Endothelial cell of umbilical vein (primary cell): ENCODE data around the gene PRUNE2. TPM values are rescaled to one million over a fixed set of nuclear protein-coding genes. Genes with fewer than 3 reads are reported as not detected.

ENCODE experiments used
- BruUV-seq: library from RNA; stranded (reverse); fragments of 400-500 nt; replicated peaks from 2 replicates; lab custom pipeline; 2021; lab: Mats Ljungman, UMichigan
- CTCF ChIA-PET: fragments of 300-600, 350-600 bp; sonication (Branson Sonifier 250); formaldehyde crosslinking; loops from one replicate; lab custom pipeline; 2021; ENCODE audit warnings: antibody characterized with exemption, inconsistent platforms; lab: Charles Lee
- POLR2A ChIA-PET: fragments of 300-600, 350-600 bp; sonication (Branson Sonifier 250); formaldehyde crosslinking; loops from one replicate; lab custom pipeline; 2021; ENCODE audit warnings: antibody characterized with exemption, inconsistent platforms; lab: Charles Lee
- DNase-seq: peaks from one replicate; pipeline ENCODE4 v3.0.0-alpha.2; 2011; ENCODE audit warnings: low read depth, low spot score
- FAIRE-seq: peaks from 2 replicates; lab custom pipeline; 2011; peaks lifted over from hg19 to GRCh38; lab: Jason Lieb, UNC
- H2AFZ ChIP-seq: 2 replicates; pipeline ENCODE4 v1.6.0; 2012; ENCODE audit warnings: low read depth, low read length, control low read depth, inconsistent platforms
- H3K27ac ChIP-seq: 2 replicates; pipeline ENCODE4 v1.5.1; 2011; ENCODE audit warnings: low read depth, mild to moderate bottlenecking, control low read depth, low read length, moderate library complexity; ENCODE audit not compliant: insufficient read depth
- H3K27me3 ChIP-seq, 2 experiments: 2 replicates each; pipeline versions ENCODE4 v1.6.0 to v1.6.1; 2011; ENCODE audit warnings: low read length in 2 of 2, mixed read lengths in 1 of 2; ENCODE audit not compliant: control insufficient read depth in 2 of 2, insufficient read depth in 2 of 2
- H3K36me3 ChIP-seq, 2 experiments: 2 replicates in 1 of 2; 3 replicates in 1 of 2; pipeline ENCODE4 v1.5.1; 2011; ENCODE audit warnings: low read length in 2 of 2, mild to moderate bottlenecking in 1 of 2, moderate library complexity in 1 of 2; ENCODE audit not compliant: control insufficient read depth in 2 of 2, insufficient read depth in 2 of 2; ENCODE audit errors: extremely low read depth in 1 of 2
- H3K4me1 ChIP-seq: 3 replicates; pipeline ENCODE4 v1.5.1; 2011; ENCODE audit warnings: mild to moderate bottlenecking, low read length; ENCODE audit not compliant: control insufficient read depth, insufficient read depth; ENCODE audit errors: extremely low read depth
- H3K4me2 ChIP-seq: 2 replicates; pipeline ENCODE4 v1.6.1; 2011; ENCODE audit warnings: low read length, control low read depth, mixed read lengths; ENCODE audit not compliant: insufficient read depth
- H3K4me3 ChIP-seq, 3 experiments: fragments of 200-600 bp in 1 of 3; sonication (generic), shearing (Covaris generic) in 1 of 3; replicated peaks in 1 of 3; 2 replicates each; pipeline ENCODE4 v1.5.1; 2011 to 2016; ENCODE audit warnings: control low read depth in 3 of 3, low read length in 3 of 3, mild to moderate bottlenecking in 2 of 3, inconsistent platforms in 1 of 3, low read depth in 1 of 3, moderate library complexity in 1 of 3; ENCODE audit not compliant: insufficient read depth in 1 of 3
- H3K79me2 ChIP-seq: 2 replicates; pipeline ENCODE4 v1.6.0; 2012; ENCODE audit warnings: low read length, inconsistent platforms; ENCODE audit not compliant: control insufficient read depth, insufficient read depth
- H3K9ac ChIP-seq: replicated peaks from 2 replicates; pipeline ENCODE3; 2011; ENCODE audit warnings: low read length, control low read depth; ENCODE audit not compliant: insufficient read depth; ENCODE audit errors: extremely low read depth
- H3K9me1 ChIP-seq: replicated peaks from 3 replicates; pipeline ENCODE4 v1.6.0; 2011; ENCODE audit warnings: mild to moderate bottlenecking, low read length; ENCODE audit not compliant: control insufficient read depth, insufficient read depth; ENCODE audit errors: extremely low read depth
- H3K9me3 ChIP-seq: replicated peaks from 2 replicates; pipeline ENCODE4 v1.5.1; 2012; ENCODE audit warnings: low read length, inconsistent platforms; ENCODE audit not compliant: control insufficient read depth, insufficient read depth
- H4K20me1 ChIP-seq: replicated peaks from 2 replicates; pipeline ENCODE3; 2011; ENCODE audit warnings: mild to moderate bottlenecking, low read length; ENCODE audit not compliant: control insufficient read depth, insufficient read depth; ENCODE audit errors: extremely low read depth
- CTCF ChIP-seq, 2 donors: IDR thresholded peaks; 1 replicate in 1 of 2; 2 replicates in 1 of 2; pipeline ENCODE4 v1.5.1; 2011; ENCODE audit warnings: low read length in 2 of 2, mild to moderate bottlenecking in 2 of 2, moderate library complexity in 2 of 2, control low read depth in 1 of 2, inconsistent platforms in 1 of 2, low read depth in 1 of 2; ENCODE audit not compliant: insufficient read depth in 1 of 2; ENCODE audit errors: extremely low read depth in 1 of 2
- EZH2 ChIP-seq: IDR thresholded peaks from 2 replicates; pipeline ENCODE4 v1.6.1; 2012; ENCODE audit warnings: borderline replicate concordance, low read depth, mild to moderate bottlenecking, moderate library complexity, low read length, inconsistent platforms; ENCODE audit not compliant: severe bottlenecking
- FOS ChIP-seq: IDR thresholded peaks from 2 replicates; pipeline ENCODE4 v1.6.1; 2011; ENCODE audit warnings: mild to moderate bottlenecking, low read length, moderate library complexity, borderline replicate concordance; ENCODE audit not compliant: insufficient read depth
- GATA2 ChIP-seq: IDR thresholded peaks from 2 replicates; pipeline ENCODE4 v1.7.0; 2011; ENCODE audit warnings: low read depth, mild to moderate bottlenecking, moderate library complexity, mixed read lengths, low read length; ENCODE audit not compliant: insufficient read length, insufficient read depth
- JUN ChIP-seq: IDR thresholded peaks from 2 replicates; pipeline ENCODE4 v1.6.1; 2011; ENCODE audit warnings: borderline replicate concordance, low read depth; ENCODE audit not compliant: insufficient read length, insufficient read depth
- MYC ChIP-seq: IDR thresholded peaks from one replicate; pipeline ENCODE4 v1.6.1; 2011; ENCODE audit warnings: mild to moderate bottlenecking, low read depth, low read length
- POLR2A ChIP-seq: IDR thresholded peaks from 2 replicates; pipeline ENCODE4 v1.6.1; 2012; ENCODE audit warnings: low read depth, mild to moderate bottlenecking, control low read depth, low read length
- POLR2AphosphoS5 ChIP-seq: IDR thresholded peaks from 2 replicates; pipeline ENCODE4 v1.6.1; 2012; ENCODE audit warnings: low read depth, mild to moderate bottlenecking, control low read depth, low read length, moderate library complexity; ENCODE audit not compliant: insufficient read depth
- dilution Hi-C: fragments of 300-500 bp; cut with MboI; formaldehyde crosslinking; loops from one replicate; pipeline ENCODE4 v1.15.0; 2019; ENCODE audit warnings: low sequenced_read_pairs; ENCODE audit not compliant: extremely low pct_ligation_motif_present
- intact Hi-C: fragments of 100-400 bp; cut with micrococcal nuclease; formaldehyde crosslinking; loops from one replicate; pipeline ENCODE4 v1.10.0; 2022
- polyA plus RNA-seq, 4 experiments: library from polyadenylated mRNA; depleted of rRNA in 3 of 4; stranded (reverse) in 3 of 4; unstranded in 1 of 4; fragments of >200 nt; gene quantifications; 2 replicates each; pipeline versions ENCODE4 v1.2.1 to v1.2.3, GENCODE V29; 2011 to 2012; ENCODE audit warnings: missing spikeins in 1 of 4
- total RNA-seq: library from RNA; stranded (reverse); gene quantifications from 2 replicates; pipeline ENCODE4 v1.2.3, GENCODE V29; 2021
- TF ChIP-seq, protein P1 (sequence below): IDR thresholded peaks from 2 replicates; pipeline ENCODE4 v1.6.1; 2011; ENCODE audit not compliant: insufficient read depth, insufficient read length

PRUNE2 gene
- total and polyA plus RNA-seq, 2 donors (not counting 3 experiments of a cell fraction or from before 2014, with no cell fraction given), result 15.8 to 21.7 TPM

- DNase-seq (no peak), FAIRE-seq (no peak)
- CTCF ChIA-PET, result no interaction called here
- H3K9me3 ChIP-seq, result no peaks in the 10 kb centered on the region
- no peak overlapping the region for H3K4me2 ChIP-seq
- H3K4me1 ChIP-seq, result no peaks in the 10 kb centered on the region
- POLR2A ChIA-PET, result no interaction called here
- H4K20me1 ChIP-seq, result no peaks in the 10 kb centered on the region
- H3K9me1 ChIP-seq, result no peaks in the 10 kb centered on the region
- H2AFZ ChIP-seq, result no peak overlapping the region
- H3K27me3 ChIP-seq, result no peaks in the 10 kb centered on the region
- no peak overlapping the region for H3K27ac ChIP-seq
- no peak overlapping the region for H3K9ac ChIP-seq
- no peak for TF ChIP-seq MYC
- TF ChIP-seq POLR2A, result no peak
- TF ChIP-seq FOS, result no peak
- no peak for TF ChIP-seq GATA2
- TF ChIP-seq EZH2, result no peak
- TF ChIP-seq JUN, result no peak
- TF ChIP-seq CTCF (IDR thresholded peaks at IDR 0.05; ENCODE audit: extremely low read depth in 1 of 2, insufficient read depth in 1 of 2, low read depth in 1 of 2, low read length in 2 of 2), result no peak
- TF ChIP-seq, protein P1, sequence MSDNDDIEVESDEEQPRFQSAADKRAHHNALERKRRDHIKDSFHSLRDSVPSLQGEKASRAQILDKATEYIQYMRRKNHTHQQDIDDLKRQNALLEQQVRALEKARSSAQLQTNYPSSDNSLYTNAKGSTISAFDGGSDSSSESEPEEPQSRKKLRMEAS, result no peak
- TF ChIP-seq POLR2AphosphoS5, result no peak
- intact Hi-C loops (no loop called here), dilution Hi-C loops (no loop called here)
- no peaks in the 10 kb centered on the region for H3K36me3 ChIP-seq
- no peak overlapping the region for H3K4me3 ChIP-seq
- H3K79me2 ChIP-seq, result no peaks in the 10 kb centered on the region
- no TSS peak for BruUV-seq
These were observed 37.1 kb upstream of the PRUNE2 start for GRCh38 chr9:76943054-76943453.
